ENCODE measurements around the gene KCTD1.

The KCTD1 gene

DNA sequence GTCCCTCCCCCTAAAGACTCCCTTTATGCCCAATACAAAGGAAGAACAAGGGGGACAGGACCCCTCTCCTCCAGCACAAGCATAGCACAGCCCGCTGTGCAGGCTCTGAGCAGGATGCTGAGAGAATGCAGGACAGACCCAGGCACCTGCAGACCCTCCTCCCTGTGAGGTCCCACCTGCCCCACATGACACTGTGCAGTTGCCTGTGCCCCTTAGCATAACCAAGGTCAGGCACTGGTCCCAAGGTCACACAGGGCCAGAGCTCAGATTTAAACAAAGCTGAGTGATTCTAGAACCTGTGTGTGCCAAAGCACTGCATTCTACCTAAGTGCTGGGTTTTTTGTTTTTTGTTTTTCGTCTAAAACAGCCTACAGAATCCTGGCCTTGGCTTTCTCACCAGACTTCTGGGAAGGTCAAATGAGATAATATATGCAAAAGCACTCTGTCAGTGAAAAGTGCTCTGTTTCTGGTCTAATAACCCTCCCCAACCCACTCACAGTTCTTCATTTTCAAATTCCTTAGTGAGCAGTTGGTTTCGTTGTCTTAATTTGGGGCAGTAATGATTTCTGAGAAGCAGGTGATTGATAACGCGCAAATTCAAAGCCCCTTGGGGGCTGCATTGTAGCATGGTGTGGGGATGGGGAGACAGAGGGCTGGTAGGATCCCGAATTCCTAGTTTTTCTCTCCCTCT is 125.7 kb downstream of the KCTD1 start:
- no peak for DNase-seq

DNA sequence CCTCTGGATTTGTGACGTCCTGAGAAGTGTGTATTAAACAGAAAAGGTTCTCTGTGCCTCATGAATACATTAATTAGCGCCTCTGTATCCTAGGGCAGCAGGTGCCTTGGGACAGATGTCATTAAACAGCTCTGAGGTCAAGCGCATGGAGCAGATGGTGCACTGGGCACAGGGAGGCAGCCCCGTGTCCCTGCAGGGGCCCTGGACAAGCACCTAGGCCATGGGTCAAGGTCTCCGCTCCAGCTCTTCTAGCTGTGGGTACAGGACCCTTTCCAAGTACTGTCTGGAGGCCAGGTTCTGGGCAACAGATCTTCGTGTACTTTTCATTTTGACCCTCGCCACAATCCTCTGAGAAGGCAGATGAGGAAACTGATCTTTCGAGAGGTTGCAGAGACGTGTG is 126.4 kb downstream of the KCTD1 start:
- no peak for DNase-seq

DNA sequence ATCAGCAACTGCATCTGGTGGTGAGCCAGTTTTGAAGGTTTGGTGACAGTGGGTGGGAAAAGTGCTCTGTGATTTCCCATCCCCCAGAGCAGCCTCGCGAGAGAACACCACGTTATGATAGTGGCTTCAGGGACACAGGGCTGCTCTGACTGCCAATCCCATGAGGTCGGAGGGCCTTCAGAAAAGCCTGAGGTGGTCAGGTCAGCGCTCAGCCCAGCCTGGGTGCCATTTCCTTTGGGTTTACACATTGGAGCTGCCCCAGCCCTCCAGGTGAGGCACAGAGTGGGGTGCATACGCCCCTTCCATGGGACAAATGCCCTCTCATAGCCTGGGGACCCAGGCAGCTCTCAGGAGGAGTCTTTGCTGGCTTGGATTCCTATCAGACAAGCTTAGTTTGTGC is 126.8 kb downstream of the KCTD1 start:
- DNase-seq, result no peak

DNA sequence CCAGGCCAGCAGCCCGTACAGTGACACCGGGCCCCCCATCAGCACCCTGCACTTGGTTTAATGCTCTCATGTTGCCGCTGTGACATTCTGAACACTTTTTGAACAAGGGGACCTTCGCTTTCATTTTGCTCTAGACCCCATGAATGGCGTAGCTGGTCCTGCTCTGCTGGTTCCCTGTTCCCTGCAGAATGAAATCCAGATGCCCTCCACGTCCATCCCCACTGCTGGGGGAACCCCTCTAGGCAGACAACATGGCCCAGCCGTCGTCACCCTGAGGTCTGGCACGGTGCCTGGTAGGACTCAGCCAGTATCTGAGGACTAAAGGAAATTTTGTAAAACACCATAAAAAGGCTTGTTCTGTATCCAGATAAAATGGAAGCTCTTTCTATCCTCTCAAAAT is 128.6 kb downstream of the KCTD1 start:
- DNase-seq, result no peak

DNA sequence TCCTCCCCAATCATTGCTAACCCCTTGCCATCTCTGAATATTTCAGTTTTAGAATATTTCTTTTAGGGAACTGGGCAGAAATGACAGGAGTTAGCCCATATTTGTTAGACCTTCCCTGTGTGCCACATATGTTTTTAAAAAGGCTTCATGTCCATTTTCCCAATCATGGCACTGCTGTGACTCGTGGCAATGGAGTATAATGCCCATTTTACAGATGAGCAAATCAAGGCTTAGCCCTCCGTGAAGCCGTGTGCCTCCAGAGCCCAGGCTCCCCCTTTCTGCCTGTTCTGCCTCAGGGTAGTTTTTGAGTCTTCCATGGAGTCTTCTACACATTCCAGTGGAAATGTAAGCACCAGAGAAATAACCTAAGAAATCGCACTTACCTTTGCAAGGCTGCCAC is 130.1 kb downstream of the KCTD1 start:
- DNase-seq, result no peak

DNA sequence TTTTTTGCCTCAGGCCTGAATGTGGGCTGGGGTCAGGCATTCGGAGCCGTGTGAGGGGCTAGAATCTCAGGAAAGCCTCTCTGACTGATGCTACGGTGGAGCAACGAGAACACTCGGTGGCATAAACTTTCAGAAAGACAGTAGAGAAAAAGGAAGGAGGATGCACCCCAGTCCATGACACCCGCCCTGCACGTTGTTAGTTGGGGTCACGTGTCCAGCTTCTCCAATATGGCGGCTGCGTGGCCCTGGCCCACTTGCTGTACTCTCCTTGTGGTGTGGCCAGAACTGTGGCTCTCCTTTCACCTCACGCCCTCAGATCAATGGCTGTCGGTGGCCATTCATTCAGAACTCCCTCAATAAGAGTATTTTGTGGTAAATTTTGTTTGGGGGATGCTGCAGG is 131.2 kb downstream of the KCTD1 start:
- DNase-seq, result no peak

DNA sequence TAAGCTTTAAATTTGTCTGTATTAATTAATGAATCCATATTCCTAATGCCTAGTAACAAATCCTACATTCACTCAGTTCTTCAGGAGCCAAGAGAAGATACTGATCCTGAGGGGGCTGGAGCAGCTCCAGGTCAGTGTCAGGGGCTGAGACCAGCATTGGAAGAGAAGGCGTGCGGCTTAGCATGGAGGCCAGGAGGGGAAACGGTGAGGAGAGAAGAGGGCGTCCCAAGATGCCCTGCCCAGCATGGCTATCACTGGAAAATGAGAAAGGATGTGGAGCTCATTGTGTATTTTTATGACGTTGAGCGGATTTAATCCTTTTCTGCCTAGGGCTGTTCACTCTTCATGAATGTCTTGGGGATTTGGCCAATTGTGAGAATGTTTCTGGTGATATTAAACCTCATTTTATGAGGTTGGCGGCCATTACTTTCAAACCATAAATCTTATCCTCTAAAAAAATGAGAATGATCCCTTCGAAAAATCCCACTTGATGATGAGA is 131.7 kb downstream of the KCTD1 start:
- DNase-seq, result no peak

DNA sequence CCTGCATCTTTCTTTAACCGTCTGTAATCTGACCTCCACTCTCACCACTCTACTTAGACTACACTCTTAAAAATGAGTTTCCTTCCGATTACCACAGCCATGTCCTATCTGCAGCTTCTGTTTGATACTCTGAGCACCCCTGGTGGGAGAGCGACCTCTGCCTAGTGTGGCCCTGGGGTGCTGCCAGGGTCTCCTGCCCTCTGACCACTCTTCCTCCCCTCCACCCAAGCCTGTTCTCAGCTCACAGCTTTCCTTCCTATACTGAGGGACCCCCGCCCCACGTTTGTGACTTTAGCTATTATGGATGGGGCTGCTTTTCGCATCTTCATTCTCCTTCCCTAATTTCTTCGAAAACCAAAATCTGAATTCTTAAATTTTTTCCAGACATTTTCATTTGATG is 132.7 kb downstream of the KCTD1 start:
- DNase-seq, result no peak

DNA sequence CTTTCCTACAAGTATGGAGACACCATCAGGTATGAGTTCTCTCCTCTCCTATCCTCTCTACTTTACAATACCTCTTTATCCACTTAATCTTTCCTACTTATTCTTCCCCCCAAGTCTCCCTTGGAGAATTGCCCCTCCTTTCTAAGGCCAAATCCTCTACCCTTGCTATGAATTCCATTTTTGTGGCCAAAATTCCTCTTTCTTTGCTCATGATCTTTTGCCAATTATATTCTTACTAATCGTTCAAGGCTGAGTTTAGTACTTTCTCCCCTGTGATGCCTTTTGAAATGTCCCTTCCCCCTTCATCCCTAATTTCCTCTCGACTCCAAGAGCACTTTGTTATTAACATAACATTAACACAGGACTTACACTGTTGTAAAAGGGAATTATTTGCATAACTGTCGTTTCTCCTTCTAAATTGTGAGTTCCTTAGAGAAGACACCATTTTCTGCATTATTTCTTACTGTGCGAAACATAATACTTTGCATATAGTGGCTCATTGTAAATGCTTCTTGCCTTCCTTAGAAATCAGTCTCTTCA is 133.4 kb downstream of the KCTD1 start:
- no peak for DNase-seq

DNA sequence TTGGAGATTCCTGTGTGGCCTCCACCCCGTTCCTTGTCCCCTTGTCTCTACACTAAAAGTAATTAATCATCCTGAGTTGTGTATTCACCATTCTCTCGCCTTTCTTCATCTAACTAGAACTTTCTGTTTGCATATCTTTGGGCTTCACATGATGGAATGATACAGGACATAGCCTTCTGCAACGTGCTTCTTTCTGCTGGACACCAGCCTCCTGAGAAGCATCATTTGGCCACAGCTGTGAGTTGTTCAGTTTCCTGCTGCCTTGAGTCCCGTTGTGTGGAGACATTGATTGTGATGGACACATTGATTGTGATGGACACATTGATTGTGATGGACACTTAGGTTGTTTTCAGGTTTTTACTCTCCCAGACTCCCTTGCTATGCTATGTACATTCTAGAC is 139.3 kb downstream of the KCTD1 start:
- DNase-seq, result no peak

DNA sequence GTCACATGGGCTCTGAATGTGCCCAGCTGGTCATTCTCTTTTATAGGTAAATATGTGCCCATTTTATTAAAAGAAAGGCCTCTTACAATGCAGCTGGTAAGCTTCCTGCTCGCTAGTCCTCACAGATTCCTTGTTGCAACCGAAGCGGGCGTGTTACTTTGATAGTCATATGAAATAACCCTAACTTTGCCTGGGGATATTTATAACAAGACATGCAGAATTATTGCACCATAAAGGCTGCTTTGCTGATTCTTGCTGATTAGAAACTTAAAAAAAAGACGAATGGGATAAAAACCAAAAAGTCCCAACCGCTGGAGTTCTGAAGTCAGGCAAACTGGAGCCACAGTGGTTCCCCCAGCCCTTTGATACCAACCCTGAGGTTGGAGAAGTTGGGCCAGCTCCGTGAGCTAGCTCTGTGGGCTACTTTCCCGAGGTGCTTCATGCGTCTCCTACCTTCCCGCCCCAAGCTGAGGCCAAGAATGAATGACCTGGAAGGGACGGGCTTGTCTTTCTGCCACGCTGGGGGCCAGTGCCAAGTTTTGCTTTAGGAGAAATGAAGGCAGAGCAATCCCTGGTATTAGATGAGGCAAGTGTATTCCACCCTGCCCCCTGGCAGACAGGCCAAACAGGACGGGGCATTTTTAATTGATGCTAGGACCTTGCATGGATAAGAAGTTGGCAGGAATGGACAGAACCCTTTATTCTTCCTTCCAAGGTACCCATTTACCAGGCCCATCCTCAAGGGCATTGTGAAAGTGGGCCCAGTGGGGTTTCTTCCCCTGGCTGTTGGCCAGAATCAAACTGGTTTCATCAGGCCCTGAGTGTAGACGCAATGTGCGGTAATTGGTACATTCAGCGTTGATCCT is 140.4 kb downstream of the KCTD1 start:
- DNase-seq, result no peak

DNA sequence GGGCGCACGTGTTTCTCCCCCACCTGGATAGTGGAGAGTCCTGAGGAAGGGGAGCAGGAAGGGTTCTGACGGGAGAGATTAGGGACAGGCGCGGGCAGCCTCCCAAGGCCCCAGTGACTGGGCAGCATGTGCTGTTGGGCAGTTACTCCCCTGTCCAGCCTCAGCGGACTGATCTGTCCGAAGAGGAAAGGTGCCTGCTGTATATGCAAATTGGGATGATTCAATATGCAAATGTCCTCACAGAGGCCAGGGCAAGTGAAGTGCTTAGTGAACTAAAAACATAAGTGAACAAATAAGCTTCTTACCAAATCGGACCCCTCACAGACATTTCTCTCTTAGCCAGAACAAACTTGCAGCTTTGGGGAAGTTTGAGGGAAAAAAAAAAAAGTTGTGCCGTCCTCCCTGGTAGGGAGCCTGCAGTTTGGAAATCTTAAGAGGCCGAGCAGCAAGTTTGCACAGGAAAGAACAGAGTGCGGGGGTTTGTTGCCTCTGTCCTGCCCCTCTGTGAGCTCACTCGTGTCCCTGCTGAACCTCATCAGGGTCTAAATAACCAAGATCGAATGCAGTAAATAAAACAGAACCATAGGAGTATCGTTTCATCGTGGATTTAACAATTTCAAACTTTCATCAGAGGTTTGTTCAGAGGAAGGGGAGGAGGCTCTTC is 141.4 kb downstream of the KCTD1 start:
- DNase-seq, result no peak

DNA sequence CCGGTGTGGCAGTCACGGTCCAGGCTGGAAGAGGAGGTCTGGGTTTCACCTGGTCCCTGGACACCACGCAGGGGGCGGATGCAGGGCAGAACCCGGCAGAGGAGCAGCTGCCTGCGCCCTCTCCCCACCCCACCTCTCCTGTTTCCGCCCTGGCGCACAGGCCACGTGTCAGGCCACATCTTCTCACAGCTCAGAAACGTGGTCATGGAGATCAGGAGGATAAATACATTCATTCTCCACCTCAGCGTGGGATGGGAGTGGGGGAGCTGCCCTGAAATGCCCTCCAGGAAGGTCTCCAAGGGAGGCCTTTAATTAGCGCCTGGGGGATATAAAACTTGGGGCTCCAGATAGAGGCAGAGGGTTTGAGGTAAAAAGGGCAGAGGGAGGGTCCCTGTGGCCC is 142.0 kb downstream of the KCTD1 start:
- no peak for DNase-seq

DNA sequence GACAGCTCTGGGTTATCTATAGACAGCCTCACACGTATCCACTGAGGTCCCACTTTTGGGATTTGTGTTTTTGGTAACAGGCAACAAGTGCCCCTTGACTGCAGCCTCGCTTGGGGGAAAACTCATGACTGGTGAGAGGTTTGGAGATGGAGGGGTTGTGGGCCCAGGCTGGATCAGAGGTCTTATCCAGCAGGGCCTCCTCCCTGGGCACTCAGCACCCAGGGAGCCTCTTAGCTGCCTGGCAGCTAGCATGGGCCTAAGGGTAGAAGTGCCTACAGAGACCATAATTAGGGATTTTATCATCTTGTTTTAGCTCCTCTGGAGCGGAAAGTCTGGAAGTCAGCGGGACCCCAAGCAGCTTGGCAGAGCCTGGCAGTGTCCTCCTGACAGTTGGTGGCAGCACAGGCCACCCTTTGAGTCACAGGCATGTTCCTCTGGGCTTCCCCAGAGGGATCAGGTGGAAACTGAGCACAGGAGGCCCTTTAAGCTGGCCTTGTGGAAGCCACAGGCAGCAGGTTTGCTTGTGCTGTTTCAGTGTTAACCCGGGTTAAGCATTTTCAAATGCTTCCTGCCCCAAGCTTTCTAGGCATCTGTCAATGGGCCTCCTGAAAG is 143.1 kb downstream of the KCTD1 start:
- no peak for DNase-seq
